Mucosa of stomach (tissue), 1 donor: ENCODE measurements around the gene TFDP2.
A peak's percentile ranks its signal among the peaks of the same experiment; 100 is the strongest.
"Not testable (repeated sequence)": the region's sequence is repeated elsewhere in the genome, so short reads cannot be mapped to it uniquely, and the experiment has no call there.

Source experiments
- H3K27me3 ChIP-seq: one replicate; pipeline ENCODE4 v1.7.0; 2013; ENCODE audit warnings: mild to moderate bottlenecking, low read length; ENCODE audit not compliant: control insufficient read depth, insufficient read depth
- H3K36me3 ChIP-seq: one replicate; pipeline ENCODE4 v1.7.0; 2013; ENCODE audit warnings: low read length; ENCODE audit not compliant: control insufficient read depth, insufficient read depth
- H3K4me1 ChIP-seq: one replicate; pipeline ENCODE4 v1.7.0; 2013; ENCODE audit warnings: mild to moderate bottlenecking, low read length; ENCODE audit not compliant: control insufficient read depth, insufficient read depth
- H3K4me3 ChIP-seq: one replicate; pipeline ENCODE4 v1.7.0; 2013; ENCODE audit warnings: low read length
- H3K9ac ChIP-seq: one replicate; pipeline ENCODE4 v1.7.0; 2013; ENCODE audit warnings: mild to moderate bottlenecking, low read length, moderate library complexity
- H3K9me3 ChIP-seq: one replicate; pipeline ENCODE4 v1.7.0; 2013; ENCODE audit warnings: mild to moderate bottlenecking, low read length, moderate library complexity; ENCODE audit not compliant: control insufficient read depth
- donor health status: Pancreatic carcinoma.

TFDP2 gene

GRCh38 chr3:142027735-142028134 lies 121.6 kb downstream of the TFDP2 start:
- H3K4me1 ChIP-seq: no peaks in the 10 kb centered on the region
- H3K36me3 ChIP-seq: no peaks in the 10 kb centered on the region
- peak overlapping the region; percentile 41 for H3K4me3 ChIP-seq
- no peaks in the 10 kb centered on the region for H3K27me3 ChIP-seq
- H3K9me3 ChIP-seq: no peaks in the 10 kb centered on the region
- H3K9ac ChIP-seq: peak overlapping the region; percentile 53

- Histone ChIP-seq H3K27me3 (no peaks in the 10 kb centered on the region), H3K36me3 (no peaks in the 10 kb centered on the region), H3K4me1 (no peaks in the 10 kb centered on the region), H3K4me3 (no peak overlapping the region), H3K9me3 (no peaks in the 10 kb centered on the region), H3K9ac (no peak overlapping the region)
Measured at GRCh38 chr3:142027300-142027699, 122.0 kb downstream of the TFDP2 start.

- no peak overlapping the region for H3K4me3 ChIP-seq
Measured at GRCh38 chr3:142026333-142026732, 123.0 kb downstream of the TFDP2 start.

GRCh38 chr3:142022381-142022780 lies 127.0 kb downstream of the TFDP2 start:
- Histone ChIP-seq H3K4me1 (no peaks in the 10 kb centered on the region), H3K4me3 (no peak overlapping the region), H3K27me3 (no peaks in the 10 kb centered on the region), H3K9ac (no peak overlapping the region), H3K9me3 (no peaks in the 10 kb centered on the region), H3K36me3 (no peaks in the 10 kb centered on the region)

More at GRCh38 chr3:142026333-142026732, 123.0 kb downstream of the TFDP2 start:
- no peaks in the 10 kb centered on the region for H3K9me3 ChIP-seq
- no peaks in the 10 kb centered on the region for H3K27me3 ChIP-seq
- H3K36me3 ChIP-seq: no peaks in the 10 kb centered on the region
- no peak overlapping the region for H3K9ac ChIP-seq
- H3K4me1 ChIP-seq: no peaks in the 10 kb centered on the region

GRCh38 chr3:142021127-142021526 lies 128.2 kb downstream of the TFDP2 start:
- no peak overlapping the region for H3K4me3 ChIP-seq
- no peaks in the 10 kb centered on the region for H3K9me3 ChIP-seq
- no peaks in the 10 kb centered on the region for H3K4me1 ChIP-seq
- no peaks in the 10 kb centered on the region for H3K27me3 ChIP-seq
- no peaks in the 10 kb centered on the region for H3K36me3 ChIP-seq
- no peak overlapping the region for H3K9ac ChIP-seq

GRCh38 chr3:142019794-142020320 lies 129.5 kb downstream of the TFDP2 start:
- H3K9me3 ChIP-seq: no peaks in the 10 kb centered on the region
- H3K9ac ChIP-seq: no peak overlapping the region
- no peak overlapping the region for H3K4me3 ChIP-seq
- no peaks in the 10 kb centered on the region for H3K27me3 ChIP-seq
- no peaks in the 10 kb centered on the region for H3K36me3 ChIP-seq
- no peaks in the 10 kb centered on the region for H3K4me1 ChIP-seq

GRCh38 chr3:142013993-142014392 lies 135.4 kb downstream of the TFDP2 start:
- Histone ChIP-seq H3K9me3 (no peaks in the 10 kb centered on the region), H3K27me3 (no peaks in the 10 kb centered on the region)

GRCh38 chr3:142013326-142013980 lies 135.9 kb downstream of the TFDP2 start:
- H3K36me3 ChIP-seq: no peaks in the 10 kb centered on the region
- no peaks in the 10 kb centered on the region for H3K9me3 ChIP-seq
- H3K27me3 ChIP-seq: no peaks in the 10 kb centered on the region
- H3K4me1 ChIP-seq: no peaks in the 10 kb centered on the region
- H3K4me3 ChIP-seq: no peak overlapping the region
- H3K9ac ChIP-seq: no peak overlapping the region

More at GRCh38 chr3:142013993-142014392, 135.4 kb downstream of the TFDP2 start:
- Histone ChIP-seq H3K9ac (no peak overlapping the region), H3K4me3 (no peak overlapping the region), H3K4me1 (no peaks in the 10 kb centered on the region), H3K36me3 (no peaks in the 10 kb centered on the region)

GRCh38 chr3:142009029-142009428 lies 140.3 kb downstream of the TFDP2 start:
- Histone ChIP-seq H3K4me1 (no peaks in the 10 kb centered on the region), H3K36me3 (no peaks in the 10 kb centered on the region), H3K9me3 (no peaks in the 10 kb centered on the region), H3K27me3 (no peaks in the 10 kb centered on the region), H3K9ac (no peak overlapping the region), H3K4me3 (no peak overlapping the region)

- Histone ChIP-seq H3K9ac (no peak overlapping the region), H3K36me3 (no peaks in the 10 kb centered on the region), H3K4me3 (no peak overlapping the region), H3K9me3 (no peaks in the 10 kb centered on the region), H3K27me3 (no peaks in the 10 kb centered on the region), H3K4me1 (no peaks in the 10 kb centered on the region)
Measured at GRCh38 chr3:142007710-142008399, 141.5 kb downstream of the TFDP2 start.

- not testable (repeated sequence) for H3K36me3 ChIP-seq, H3K9ac ChIP-seq, H3K9me3 ChIP-seq, H3K4me1 ChIP-seq, H3K4me3 ChIP-seq, H3K27me3 ChIP-seq
Measured at GRCh38 chr3:142004957-142005356, 144.4 kb downstream of the TFDP2 start.

GRCh38 chr3:142004025-142004424 lies 145.3 kb downstream of the TFDP2 start:
- no peaks in the 10 kb centered on the region for H3K36me3 ChIP-seq

More at GRCh38 chr3:142004025-142004424, 145.3 kb downstream of the TFDP2 start:
- no peaks in the 10 kb centered on the region for H3K4me1 ChIP-seq
- H3K27me3 ChIP-seq: no peaks in the 10 kb centered on the region
- no peaks in the 10 kb centered on the region for H3K9me3 ChIP-seq
- no peak overlapping the region for H3K9ac ChIP-seq
- no peak overlapping the region for H3K4me3 ChIP-seq
